Skin epidermis (tissue), 12 donors: ENCODE results near the gene ATP6V1C2.
"Not testable (repeated sequence)": the region's sequence is repeated elsewhere in the genome, so short reads cannot be mapped to it uniquely, and the experiment has no call there.

Experiments
- H3K27ac ChIP-seq, 21 experiments: fragments of 200-600 bp; sonication (generic) in 11 of 21; one replicate each; pipeline ENCODE4 v1.5.0; 2020; ENCODE audit warnings: mild to moderate bottlenecking in 3 of 21, inconsistent platforms in 2 of 21, moderate library complexity in 2 of 21
- H3K4me3 ChIP-seq, 7 experiments: fragments of 200-600 bp; sonication (generic) in 2 of 7; one replicate each; pipeline ENCODE4 v1.5.0; 2020; ENCODE audit warnings: inconsistent platforms in 2 of 7, mild to moderate bottlenecking in 2 of 7, moderate library complexity in 1 of 7

Gene ATP6V1C2

GRCh38 chr2:10779776-10780490 is 58.5 kb downstream of the ATP6V1C2 start:
- H3K27ac ChIP-seq = no peak overlapping the region
- H3K4me3 ChIP-seq = no peak overlapping the region

GRCh38 chr2:10780491-10780820 is 59.0 kb downstream of the ATP6V1C2 start:
- Histone ChIP-seq H3K4me3 (no peak overlapping the region), H3K27ac (no peak overlapping the region)

GRCh38 chr2:10780821-10781220 is 59.4 kb downstream of the ATP6V1C2 start:
- not testable (repeated sequence) for H3K27ac ChIP-seq, H3K4me3 ChIP-seq

- Histone ChIP-seq H3K4me3 (no peak overlapping the region), H3K27ac (no peak overlapping the region)
These were observed 60.3 kb downstream of the ATP6V1C2 start for GRCh38 chr2:10781746-10782145.

- no peak overlapping the region for H3K4me3 ChIP-seq
- no peak overlapping the region for H3K27ac ChIP-seq
These were observed 62.0 kb downstream of the ATP6V1C2 start for GRCh38 chr2:10783421-10783820.

GRCh38 chr2:10784719-10785118 is 63.3 kb downstream of the ATP6V1C2 start:
- H3K27ac ChIP-seq = no peak overlapping the region
- H3K4me3 ChIP-seq = no peak overlapping the region

GRCh38 chr2:10785260-10785659 is 63.8 kb downstream of the ATP6V1C2 start:
- Histone ChIP-seq H3K27ac (no peak overlapping the region), H3K4me3 (no peak overlapping the region)

- H3K27ac ChIP-seq = no peak overlapping the region
- no peak overlapping the region for H3K4me3 ChIP-seq
These were observed 65.0 kb downstream of the ATP6V1C2 start for GRCh38 chr2:10786240-10786982.

- Histone ChIP-seq H3K27ac (no peak overlapping the region), H3K4me3 (no peak overlapping the region)
These were observed 65.9 kb downstream of the ATP6V1C2 start for GRCh38 chr2:10787176-10787968.

GRCh38 chr2:10788855-10789254 is 67.4 kb downstream of the ATP6V1C2 start:
- H3K4me3 ChIP-seq = no peak overlapping the region
- no peak overlapping the region for H3K27ac ChIP-seq

GRCh38 chr2:10790228-10790973 is 69.0 kb downstream of the ATP6V1C2 start:
- Histone ChIP-seq H3K27ac (peak overlapping the region in 7 of 21 experiments; percentile 4 to 80 (median 24)), H3K4me3 (no peak overlapping the region)

- Histone ChIP-seq H3K4me3 (no peak overlapping the region), H3K27ac (peak overlapping the region in 1 of 21 experiments; percentile 80)
These were observed 70.7 kb downstream of the ATP6V1C2 start for GRCh38 chr2:10792001-10792634.

GRCh38 chr2:10792660-10793400 is 71.4 kb downstream of the ATP6V1C2 start:
- H3K27ac ChIP-seq = peak overlapping the region in 1 of 21 experiments; percentile 80

GRCh38 chr2:10793816-10794215 is 72.4 kb downstream of the ATP6V1C2 start:
- H3K27ac ChIP-seq = no peak overlapping the region

More at GRCh38 chr2:10792660-10793400, 71.4 kb downstream of the ATP6V1C2 start:
- H3K4me3 ChIP-seq = no peak overlapping the region

GRCh38 chr2:10794876-10795275 is 73.4 kb downstream of the ATP6V1C2 start:
- Histone ChIP-seq H3K27ac (no peak overlapping the region), H3K4me3 (no peak overlapping the region)

More at GRCh38 chr2:10793816-10794215, 72.4 kb downstream of the ATP6V1C2 start:
- H3K4me3 ChIP-seq = no peak overlapping the region

- Histone ChIP-seq H3K4me3 (no peak overlapping the region), H3K27ac (no peak overlapping the region)
These were observed 74.1 kb downstream of the ATP6V1C2 start for GRCh38 chr2:10795508-10796046.

- Histone ChIP-seq H3K27ac (no peak overlapping the region), H3K4me3 (no peak overlapping the region)
These were observed 75.3 kb downstream of the ATP6V1C2 start for GRCh38 chr2:10796703-10797102.

GRCh38 chr2:10798783-10799182 is 77.4 kb downstream of the ATP6V1C2 start:
- H3K27ac ChIP-seq = no peak overlapping the region
- H3K4me3 ChIP-seq = no peak overlapping the region
